AG04449 (cell line): Measurements from ENCODE around the gene CCDC3.

Experiments
- CTCF ChIA-PET: fragments of 350-600 bp; formaldehyde crosslinking; extraction: SDS; loops from one replicate; lab custom pipeline; 2021; ENCODE audit warnings: antibody characterized with exemption; lab: Yijun Ruan, JAX
- POLR2A ChIA-PET: fragments of 400-600, 350-600 bp; formaldehyde crosslinking; extraction: SDS; loops from one replicate; lab custom pipeline; 2020; ENCODE audit warnings: antibody characterized with exemption, inconsistent platforms; lab: Yijun Ruan, JAX
- DNase-seq: peaks from one replicate; pipeline ENCODE4 v3.0.0-alpha.2; 2010; ENCODE audit warnings: low read depth, low spot score
- H3K4me3 ChIP-seq: 2 replicates; pipeline ENCODE4 v1.5.1; 2011; ENCODE audit warnings: low read depth, mild to moderate bottlenecking, control low read depth, low read length
- CTCF ChIP-seq: IDR thresholded peaks from one replicate; pipeline ENCODE4 v1.5.1; 2011; ENCODE audit warnings: mild to moderate bottlenecking, moderate library complexity, low read length, control low read depth, inconsistent platforms; ENCODE audit not compliant: insufficient read depth; ENCODE audit errors: missing control alignments

The CCDC3 gene

DNA sequence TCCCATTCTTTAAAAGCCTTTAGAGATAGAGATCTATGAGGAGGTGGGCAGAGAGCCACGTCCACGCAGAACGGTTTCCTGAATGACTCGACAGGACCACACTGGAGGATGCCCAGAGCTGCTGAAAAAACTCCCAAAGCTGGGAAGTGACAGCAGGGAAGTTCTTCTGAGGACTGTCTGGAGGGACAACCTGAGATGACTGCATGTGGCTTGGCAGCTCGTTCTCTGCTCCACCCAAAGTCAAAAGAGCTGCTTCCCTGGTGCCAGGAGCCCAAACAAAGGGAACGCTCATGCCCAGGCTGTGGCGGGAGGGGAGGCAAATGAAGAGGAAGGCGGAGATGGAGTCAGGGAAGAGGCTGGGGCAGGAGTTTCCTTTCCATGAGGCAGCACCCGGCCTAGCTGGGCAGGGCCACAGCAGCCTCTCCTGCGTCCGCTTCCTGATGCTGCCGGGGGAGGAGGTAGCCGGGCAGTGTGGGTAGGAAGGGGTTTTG, 95.4 kb downstream of the CCDC3 start:
- CTCF ChIA-PET = interaction anchor here (1.3 to 1.6 kb wide), 5 partner anchors 169 to 691 kb away, joined by 3 to 8 read pairs (median 4); no protein-coding TSS in a partner anchor
- TF ChIP-seq CTCF = no peak
- no peak for DNase-seq
- H3K4me3 ChIP-seq = no peak overlapping the region
- POLR2A ChIA-PET = no interaction called here

GRCh38 chr10:12905067-12905466, 96.4 kb downstream of the CCDC3 start:
- POLR2A ChIA-PET = no interaction called here
- CTCF ChIA-PET = interaction anchor here (1.2 to 1.6 kb wide), 9 partner anchors 10 to 690 kb away, joined by 3 to 8 read pairs (median 3); partner anchors contain the start of gene OPTN

DNA sequence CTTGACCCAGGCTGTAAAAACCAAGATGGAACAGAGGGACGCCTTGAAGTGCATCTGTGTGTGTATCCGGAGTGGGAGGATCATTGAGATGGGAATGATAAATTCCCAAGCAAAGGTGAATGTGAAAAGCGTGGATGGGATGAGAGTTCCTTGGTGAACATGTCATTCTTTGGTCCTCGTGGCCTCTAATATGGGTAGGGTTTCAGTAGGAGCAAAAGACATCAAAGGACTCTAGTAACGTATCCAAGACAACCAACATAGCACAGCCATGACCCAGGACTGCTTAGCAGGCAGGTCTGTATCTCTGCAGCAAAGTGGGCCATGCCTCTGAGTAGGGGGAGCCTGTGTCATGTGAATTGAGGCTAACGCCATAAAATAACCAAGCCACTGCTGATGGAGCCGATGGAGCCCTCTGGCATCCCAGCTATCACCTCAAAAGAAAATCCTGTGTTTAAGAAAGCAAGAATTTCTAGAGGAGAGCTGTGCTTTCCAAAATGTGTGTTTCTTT, 98.6 kb downstream of the CCDC3 start:
- no peak for TF ChIP-seq CTCF
- DNase-seq = no peak
- POLR2A ChIA-PET = no interaction called here
- CTCF ChIA-PET = interaction anchor here (0.7 to 5.0 kb wide), 39 partner anchors 9 to 691 kb away, joined by 3 to 41 read pairs (median 4); no protein-coding TSS in a partner anchor
- no peak overlapping the region for H3K4me3 ChIP-seq

More at GRCh38 chr10:12905067-12905466, 96.4 kb downstream of the CCDC3 start:
- TF ChIP-seq CTCF = no peak
- DNase-seq = no peak
- no peak overlapping the region for H3K4me3 ChIP-seq

DNA sequence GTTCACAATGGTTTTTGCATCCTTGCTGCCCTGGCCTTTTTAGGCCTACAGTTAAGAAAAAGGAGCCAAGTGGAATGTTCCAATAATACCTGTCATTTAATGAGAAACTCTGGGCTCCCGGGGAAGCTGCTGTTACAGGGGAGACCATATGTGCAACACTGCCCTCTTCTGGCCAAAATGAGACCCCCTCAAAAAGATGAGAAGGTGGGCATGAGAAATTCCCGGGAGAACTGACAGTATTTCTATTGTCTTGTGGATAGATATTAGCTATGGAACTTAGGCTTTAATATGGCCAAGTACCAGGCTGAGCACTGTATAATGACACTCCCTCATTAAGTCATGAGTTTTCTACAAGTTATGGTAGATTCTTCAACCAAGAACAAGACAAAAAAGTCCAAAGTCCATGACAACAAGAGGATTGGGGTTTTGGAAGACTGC, 99.4 kb downstream of the CCDC3 start:
- POLR2A ChIA-PET = no interaction called here
- DNase-seq = no peak
- CTCF ChIA-PET = interaction anchor here (0.7 to 5.0 kb wide), 44 partner anchors 9 to 690 kb away, joined by 3 to 41 read pairs (median 4); no protein-coding TSS in a partner anchor
- no peak overlapping the region for H3K4me3 ChIP-seq
- TF ChIP-seq CTCF = peak; percentile 67

DNA sequence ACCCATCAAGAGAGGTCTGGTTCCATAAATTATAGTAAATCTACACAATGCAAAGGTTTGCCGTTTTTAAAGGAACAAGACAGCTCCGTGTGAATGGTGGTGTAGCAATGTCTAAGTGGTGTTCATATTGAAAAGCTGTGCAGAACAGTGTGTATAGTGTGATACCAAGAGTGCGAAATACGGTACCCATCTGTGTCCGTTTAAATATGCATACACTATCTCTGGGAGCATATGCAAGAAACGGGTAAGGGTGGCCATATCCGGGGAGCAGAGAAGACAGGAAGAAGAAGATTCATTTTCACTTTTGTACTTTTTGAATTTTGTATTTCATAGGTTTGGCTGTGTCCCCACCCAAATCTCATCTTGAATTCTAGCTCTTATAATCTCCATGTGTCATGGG, 102.0 kb downstream of the CCDC3 start:
- no peak for DNase-seq
- ChIA-PET POLR2A (no interaction called here), CTCF (interaction anchor here (0.8 to 5.0 kb wide), 7 partner anchors 9 to 684 kb away, joined by 4 to 41 read pairs (median 4); no protein-coding TSS in a partner anchor)
- no peak for TF ChIP-seq CTCF
- no peak overlapping the region for H3K4me3 ChIP-seq

- ChIA-PET CTCF (interaction anchor here (1.3 to 1.4 kb wide), 3 partner anchors 9 to 191 kb away, joined by 3 to 5 read pairs (median 4); no protein-coding TSS in a partner anchor), POLR2A (no interaction called here)
- no peak overlapping the region for H3K4me3 ChIP-seq
- no peak for DNase-seq
- TF ChIP-seq CTCF = no peak
Measured at GRCh38 chr10:12898271-12898670, 103.2 kb downstream of the CCDC3 start.
